OCI-LY1 (cell line): Measurements from ENCODE around the gene C1orf159.

Source experiments
- H2AFZ ChIP-seq: fragments of 200-600 bp; sonication (generic), shearing (Covaris generic); 2 replicates; pipeline ENCODE4 v1.6.0; 2014; ENCODE audit warnings: antibody characterized with exemption, mild to moderate bottlenecking, low read length
- H3F3A ChIP-seq: fragments of 200-600 bp; sonication (generic), shearing (Covaris generic); 2 replicates; pipeline ENCODE4 v1.6.0; 2014; ENCODE audit warnings: mild to moderate bottlenecking, antibody characterized with exemption, low read length, moderate library complexity; ENCODE audit not compliant: insufficient read depth
- H3K27ac ChIP-seq: fragments of 200-600 bp; sonication (generic); 2 replicates; pipeline ENCODE4 v1.5.1; 2014; ENCODE audit warnings: low read length, mixed run types, mild to moderate bottlenecking, low read depth; ENCODE audit not compliant: poor library complexity, severe bottlenecking
- H3K27me3 ChIP-seq: fragments of 200-600 bp; sonication (generic); 2 replicates; pipeline ENCODE4 v1.6.0; 2014; ENCODE audit warnings: antibody characterized with exemption, mild to moderate bottlenecking, low read length, moderate library complexity; ENCODE audit not compliant: insufficient read depth
- H3K36me3 ChIP-seq: fragments of 200-600 bp; sonication (generic); 2 replicates; pipeline ENCODE4 v1.6.1; 2014; ENCODE audit warnings: mild to moderate bottlenecking, antibody characterized with exemption, low read length, moderate library complexity, mixed read lengths; ENCODE audit not compliant: insufficient read depth
- H3K4me1 ChIP-seq: fragments of 200-600 bp; sonication (generic); 2 replicates; pipeline ENCODE4 v1.5.1; 2014; ENCODE audit warnings: mild to moderate bottlenecking, low read length, moderate library complexity; ENCODE audit not compliant: insufficient read depth, severe bottlenecking
- H3K4me2 ChIP-seq: fragments of 200-600 bp; sonication (generic), shearing (Covaris generic); 2 replicates; pipeline ENCODE4 v1.6.1; 2014; ENCODE audit warnings: low read length
- H3K4me3 ChIP-seq: fragments of 200-600 bp; sonication (generic); 2 replicates; pipeline ENCODE4 v1.5.1; 2014; ENCODE audit warnings: low read length, low read depth, mild to moderate bottlenecking, mixed read lengths; ENCODE audit not compliant: poor library complexity, severe bottlenecking
- H3K79me2 ChIP-seq: fragments of 200-600 bp; shearing (Covaris generic); 2 replicates; pipeline ENCODE4 v1.6.1; 2016; ENCODE audit warnings: mixed run types, low read length, mixed read lengths; ENCODE audit not compliant: insufficient read depth
- H3K9ac ChIP-seq: fragments of 200-600 bp; sonication (generic), shearing (Covaris generic); 2 replicates; pipeline ENCODE4 v1.6.1; 2014; ENCODE audit warnings: mild to moderate bottlenecking, low read length, mixed read lengths
- H3K9me2 ChIP-seq: fragments of 200-600 bp; sonication (generic), shearing (Covaris generic); 2 replicates; pipeline ENCODE4 v1.6.1; 2014; ENCODE audit warnings: low read depth, mild to moderate bottlenecking, low read length, mixed read lengths
- H3K9me3 ChIP-seq: fragments of 200-600 bp; shearing (Covaris generic); 2 replicates; pipeline ENCODE4 v1.6.1; 2014; ENCODE audit warnings: low read length, mixed read lengths
- H4K20me1 ChIP-seq: fragments of 200-600 bp; sonication (generic), shearing (Covaris generic); 2 replicates; pipeline ENCODE4 v1.6.0; 2016; ENCODE audit warnings: mild to moderate bottlenecking, low read length; ENCODE audit not compliant: insufficient read depth
- CTCF ChIP-seq: fragments of 200-600 bp; sonication (generic), shearing (Covaris generic); IDR thresholded peaks from 2 replicates; pipeline ENCODE4 v1.5.1; 2017; ENCODE audit warnings: mild to moderate bottlenecking, antibody characterized with exemption, low read length, moderate library complexity, mixed read lengths
- EZH2 ChIP-seq: fragments of 200-600 bp; sonication (generic), shearing (Covaris generic); IDR thresholded peaks from 2 replicates; pipeline ENCODE4 v1.8.0; 2017; ENCODE audit warnings: borderline replicate concordance, mixed run types, mild to moderate bottlenecking, antibody characterized with exemption, low read length, moderate library complexity, mixed read lengths

C1orf159 gene

GRCh38 chr1:1157914-1158710 is 42.2 kb upstream of the C1orf159 start:
- no peak for TF ChIP-seq EZH2
- TF ChIP-seq CTCF, result no peak
- Histone ChIP-seq H3F3A (no peaks in the 10 kb centered on the region), H3K4me1 (peaks cover 12% of the 10 kb centered on the region), H3K4me2 (peak overlapping the region; percentile 100), H3K36me3 (no peaks in the 10 kb centered on the region), H3K9me3 (0 out of 2 replicates have a peak, but pooled peaks cover 2% of the 10 kb centered on the region), H3K9me2 (no peaks in the 10 kb centered on the region), H4K20me1 (no peaks in the 10 kb centered on the region), H3K27ac (no peak overlapping the region), H3K79me2 (no peaks in the 10 kb centered on the region), H2AFZ (peak overlapping the region; percentile 94), H3K4me3 (peak overlapping the region; percentile 82), H3K27me3 (peaks cover 12% of the 10 kb centered on the region; the same call in 1 of the 2 replicates), H3K9ac (peak overlapping the region; percentile 81)

- Histone ChIP-seq H3K4me2 (peak overlapping the region; percentile 100), H3K36me3 (no peaks in the 10 kb centered on the region), H3K9me3 (0 out of 2 replicates have a peak, but pooled peaks cover 2% of the 10 kb centered on the region), H3K79me2 (no peaks in the 10 kb centered on the region), H3F3A (no peaks in the 10 kb centered on the region), H3K27me3 (peaks cover 12% of the 10 kb centered on the region; the same call in 1 of the 2 replicates), H3K9me2 (no peaks in the 10 kb centered on the region), H4K20me1 (no peaks in the 10 kb centered on the region), H3K4me1 (peaks cover 12% of the 10 kb centered on the region), H3K9ac (peak overlapping the region; percentile 81), H2AFZ (peak overlapping the region; percentile 94), H3K27ac (no peak overlapping the region), H3K4me3 (peak overlapping the region; percentile 82)
- no peak for TF ChIP-seq CTCF
- TF ChIP-seq EZH2, result no peak
These were observed 41.6 kb upstream of the C1orf159 start for GRCh38 chr1:1157426-1157913.

GRCh38 chr1:1157033-1157365 is 41.1 kb upstream of the C1orf159 start:
- peak overlapping the region; percentile 34; the same call in 1 of the 2 replicates for H3K4me2 ChIP-seq
- no peak overlapping the region for H3K27ac ChIP-seq
- H3K9me2 ChIP-seq, result no peaks in the 10 kb centered on the region
- H4K20me1 ChIP-seq, result no peaks in the 10 kb centered on the region
- no peaks in the 10 kb centered on the region for H3F3A ChIP-seq
- H3K36me3 ChIP-seq, result no peaks in the 10 kb centered on the region
- no peak overlapping the region for H3K4me3 ChIP-seq
- no peaks in the 10 kb centered on the region for H3K79me2 ChIP-seq
- TF ChIP-seq CTCF, result no peak
- TF ChIP-seq EZH2, result no peak
- H3K4me1 ChIP-seq, result peaks cover 12% of the 10 kb centered on the region
- no peak overlapping the region for H2AFZ ChIP-seq
- H3K9me3 ChIP-seq, result 0 out of 2 replicates have a peak, but pooled peaks cover 2% of the 10 kb centered on the region
- H3K9ac ChIP-seq, result no peak overlapping the region
- H3K27me3 ChIP-seq, result peaks cover 12% of the 10 kb centered on the region; the same call in 1 of the 2 replicates
